Measurements from ENCODE around the gene STK4.

- TF ChIP-seq CTCF (conservative IDR thresholded peaks at IDR 0.05; ENCODE audit: low read depth, low read length) (no peak), EZH2 (IDR thresholded peaks at IDR 0.05; ENCODE audit: borderline replicate concordance, low read depth, low read length, poor library complexity, severe bottlenecking) (no peak)
Measured at GRCh38 chr20:45034436-45034835, 68.1 kb downstream of the STK4 start.
